ENCODE data around the gene CALN1. TPM values are rescaled to one million over a fixed set of nuclear protein-coding genes. Genes with fewer than 3 reads are reported as not detected.

Gene CALN1
- polyA plus RNA-seq, 3 donors = under 0.01 TPM; not detected in 2

DNA sequence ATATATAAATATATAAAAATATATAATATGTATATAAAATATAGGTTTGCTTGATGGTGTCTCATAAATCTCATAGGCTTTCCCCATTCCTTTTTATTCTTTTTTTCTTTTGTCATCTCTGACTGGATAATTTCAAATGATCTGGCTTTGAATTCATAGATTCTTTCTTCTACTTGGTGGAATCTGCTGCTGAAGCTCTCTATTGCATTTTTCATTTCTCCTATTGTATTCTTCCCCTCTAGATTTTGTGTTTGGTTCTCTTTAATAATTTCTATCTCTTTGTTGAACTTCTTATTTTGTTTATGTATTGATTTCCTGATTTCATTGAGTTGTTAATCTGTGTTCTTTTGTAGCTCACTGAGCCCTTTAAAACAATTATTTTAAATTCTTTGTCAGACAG lies 650.8 kb downstream of the CALN1 start:
- no peak overlapping the region for H3K27ac ChIP-seq (ENCODE audit: low read depth in 1 of 2, low read length in 2 of 2)
- intact Hi-C loops (cut with micrococcal nuclease) = no loop called here
- peaks cover 0 to 2% (median 1%) of the 10 kb centered on the region in 3 donors for H3K27me3 Mint-ChIP-seq (ENCODE audit: low read depth in 3 of 3)
- H3K4me1 ChIP-seq (ENCODE audit: control insufficient read depth in 1 of 2, insufficient read depth in 2 of 2, low read length in 2 of 2) = no peaks in the 10 kb centered on the region
- no peaks in the 10 kb centered on the region for H3K79me2 ChIP-seq (ENCODE audit: insufficient read depth, low read length)
- H3K9me3 Mint-ChIP-seq = peaks cover 3 to 30% (median 21%) of the 10 kb centered on the region in 7 donors
- no peak overlapping the region for H3K27ac Mint-ChIP-seq
- no peaks in the 10 kb centered on the region for H3K36me3 ChIP-seq (replicated peaks in 1 of 2; ENCODE audit: control insufficient read depth in 1 of 2, insufficient read depth in 2 of 2, low read length in 2 of 2)
- DNase-seq = no peak
- H3K4me2 ChIP-seq (replicated peaks; ENCODE audit: extremely low read depth, low read length, poor library complexity, severe bottlenecking) = no peak overlapping the region
- H3K36me3 Mint-ChIP-seq = no peaks in the 10 kb centered on the region
- H3K27me3 ChIP-seq (ENCODE audit: control insufficient read depth in 2 of 2, insufficient read depth in 2 of 2, low read length in 2 of 2) = no peaks in the 10 kb centered on the region
- H3K4me3 ChIP-seq (replicated peaks in 1 of 3; ENCODE audit: low read depth in 2 of 3, low read length in 3 of 3) = no peak overlapping the region
- no peak overlapping the region for H2AFZ ChIP-seq (ENCODE audit: insufficient read depth, low read depth, low read length, poor library complexity, severe bottlenecking)
- H3K9ac ChIP-seq (ENCODE audit: insufficient read depth, low read length, poor library complexity, severe bottlenecking) = no peak overlapping the region
- H3K4me3 Mint-ChIP-seq = no peak overlapping the region
- TF ChIP-seq, protein P1, sequence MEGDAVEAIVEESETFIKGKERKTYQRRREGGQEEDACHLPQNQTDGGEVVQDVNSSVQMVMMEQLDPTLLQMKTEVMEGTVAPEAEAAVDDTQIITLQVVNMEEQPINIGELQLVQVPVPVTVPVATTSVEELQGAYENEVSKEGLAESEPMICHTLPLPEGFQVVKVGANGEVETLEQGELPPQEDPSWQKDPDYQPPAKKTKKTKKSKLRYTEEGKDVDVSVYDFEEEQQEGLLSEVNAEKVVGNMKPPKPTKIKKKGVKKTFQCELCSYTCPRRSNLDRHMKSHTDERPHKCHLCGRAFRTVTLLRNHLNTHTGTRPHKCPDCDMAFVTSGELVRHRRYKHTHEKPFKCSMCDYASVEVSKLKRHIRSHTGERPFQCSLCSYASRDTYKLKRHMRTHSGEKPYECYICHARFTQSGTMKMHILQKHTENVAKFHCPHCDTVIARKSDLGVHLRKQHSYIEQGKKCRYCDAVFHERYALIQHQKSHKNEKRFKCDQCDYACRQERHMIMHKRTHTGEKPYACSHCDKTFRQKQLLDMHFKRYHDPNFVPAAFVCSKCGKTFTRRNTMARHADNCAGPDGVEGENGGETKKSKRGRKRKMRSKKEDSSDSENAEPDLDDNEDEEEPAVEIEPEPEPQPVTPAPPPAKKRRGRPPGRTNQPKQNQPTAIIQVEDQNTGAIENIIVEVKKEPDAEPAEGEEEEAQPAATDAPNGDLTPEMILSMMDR (IDR thresholded peaks at IDR 0.05) = no peak
- H3K9me3 ChIP-seq (replicated peaks in 1 of 2; ENCODE audit: control insufficient read depth in 1 of 2, insufficient read depth in 1 of 2, low read length in 2 of 2) = peaks cover 9% of the 10 kb centered on the region in 2 donors
- no peaks in the 10 kb centered on the region for H3K4me1 Mint-ChIP-seq
- H4K20me1 ChIP-seq (ENCODE audit: insufficient read depth, low read length) = no peaks in the 10 kb centered on the region

DNA sequence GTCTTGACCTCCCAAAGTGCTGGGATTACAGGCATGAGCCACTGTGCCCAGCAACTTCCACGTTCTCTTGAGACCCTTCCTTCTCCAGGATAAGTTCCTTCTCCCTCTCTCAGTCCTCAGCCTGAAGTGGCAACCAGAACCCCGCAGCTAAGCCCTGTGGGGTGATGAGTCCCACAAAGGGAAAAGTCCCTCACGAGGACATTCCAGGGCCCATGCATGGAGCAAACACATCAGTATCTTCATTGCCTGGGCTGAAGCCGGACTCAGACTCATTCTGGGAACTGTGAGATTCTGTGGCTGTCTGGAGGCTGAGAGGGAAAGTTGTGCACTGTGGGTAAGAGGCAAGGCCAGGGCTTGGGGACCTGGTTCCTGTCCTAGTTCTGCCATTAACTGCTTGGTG lies 657.3 kb downstream of the CALN1 start:
- Histone ChIP-seq H3K27ac (ENCODE audit: low read depth in 1 of 2, low read length in 2 of 2) (no peak overlapping the region), H3K4me3 (replicated peaks in 1 of 3; ENCODE audit: low read depth in 2 of 3, low read length in 3 of 3) (no peak overlapping the region), H3K4me2 (replicated peaks; ENCODE audit: extremely low read depth, low read length, poor library complexity, severe bottlenecking) (no peak overlapping the region), H3K27me3 (ENCODE audit: control insufficient read depth in 2 of 2, insufficient read depth in 2 of 2, low read length in 2 of 2) (peaks cover 0 to 7% of the 10 kb centered on the region in 2 donors), H3K4me1 (ENCODE audit: control insufficient read depth in 1 of 2, insufficient read depth in 2 of 2, low read length in 2 of 2) (peaks cover 0 to 4% of the 10 kb centered on the region in 2 donors), H3K9me3 (replicated peaks in 1 of 2; ENCODE audit: control insufficient read depth in 1 of 2, insufficient read depth in 1 of 2, low read length in 2 of 2) (peaks cover 0 to 4% of the 10 kb centered on the region in 2 donors), H2AFZ (ENCODE audit: insufficient read depth, low read depth, low read length, poor library complexity, severe bottlenecking) (no peak overlapping the region), H3K36me3 (replicated peaks in 1 of 2; ENCODE audit: control insufficient read depth in 1 of 2, insufficient read depth in 2 of 2, low read length in 2 of 2) (no peaks in the 10 kb centered on the region), H3K9ac (ENCODE audit: insufficient read depth, low read length, poor library complexity, severe bottlenecking) (no peak overlapping the region), H4K20me1 (ENCODE audit: insufficient read depth, low read length) (no peaks in the 10 kb centered on the region), H3K79me2 (ENCODE audit: insufficient read depth, low read length) (no peaks in the 10 kb centered on the region)
- H3K4me3 Mint-ChIP-seq = no peak overlapping the region
- H3K36me3 Mint-ChIP-seq = no peaks in the 10 kb centered on the region
- WGBS (ENCODE audit: insufficient coverage) = 93% methylated on average over 4 of the region's 4 CpGs
- peaks cover 2 to 19% (median 10%) of the 10 kb centered on the region in 7 donors for H3K9me3 Mint-ChIP-seq
- H3K4me1 Mint-ChIP-seq = peaks cover 3% of the 10 kb centered on the region
- no peak for DNase-seq
- TF ChIP-seq, protein P1 (IDR thresholded peaks at IDR 0.05) = no peak
- intact Hi-C loops (cut with micrococcal nuclease) = loop anchor here in 1 of 2 donors (5.0 kb wide), 1 partner anchor 737 kb away; no protein-coding TSS in a partner anchor
- no peak overlapping the region for H3K27ac Mint-ChIP-seq
- H3K27me3 Mint-ChIP-seq (ENCODE audit: low read depth in 3 of 3) = peaks cover 4 to 17% (median 9%) of the 10 kb centered on the region in 3 donors

All from CD14-positive monocyte (primary cell).